DMS153 (cell line): ENCODE data around the gene ACTG1.

Experiments
- DNase-seq: peaks from one replicate; lab custom pipeline; 2025; lab: John Stamatoyannopoulos, UW

Gene ACTG1

GRCh38 chr17:81512562-81513371 lies at the start of gene ACTG1:
TSS of gene ACTG1 (minus strand) at chr17:81512799. CDS start at chr17:81512354, 445 bp downstream.
- DNase-seq = peak; percentile 78

- no peak for DNase-seq
Measured at GRCh38 chr17:81561494-81561885, 48.9 kb upstream of the ACTG1 start.

GRCh38 chr17:81558941-81559806 lies 46.6 kb upstream of the ACTG1 start:
- DNase-seq = no peak

- no peak for DNase-seq
Measured at GRCh38 chr17:81558115-81558468, 45.5 kb upstream of the ACTG1 start.

GRCh38 chr17:81557276-81558114 lies 44.9 kb upstream of the ACTG1 start:
- DNase-seq = no peak

GRCh38 chr17:81556863-81557262 lies 44.3 kb upstream of the ACTG1 start:
- DNase-seq = no peak

- DNase-seq = no peak
Measured at GRCh38 chr17:81556175-81556691, 43.6 kb upstream of the ACTG1 start.

GRCh38 chr17:81553616-81554181 lies 41.1 kb upstream of the ACTG1 start:
- peak; percentile 54 for DNase-seq

GRCh38 chr17:81553018-81553615 lies 40.5 kb upstream of the ACTG1 start:
- peak; percentile 87 for DNase-seq

- DNase-seq = no peak
Measured at GRCh38 chr17:81552244-81553017, 39.8 kb upstream of the ACTG1 start, which contains the start of gene FAAP100. TSS of gene FAAP100 (minus strand) at chr17:81552353. CDS start at chr17:81552330, 23 bp downstream.

GRCh38 chr17:81551458-81552243 lies 39.1 kb upstream of the ACTG1 start:
- DNase-seq = no peak

- no peak for DNase-seq
Measured at GRCh38 chr17:81550830-81551457, 38.3 kb upstream of the ACTG1 start.

GRCh38 chr17:81550285-81550684 lies 37.7 kb upstream of the ACTG1 start:
- DNase-seq = no peak

GRCh38 chr17:81549826-81550225 lies 37.2 kb upstream of the ACTG1 start:
- no peak for DNase-seq

GRCh38 chr17:81549031-81549557 lies 36.5 kb upstream of the ACTG1 start:
- no peak for DNase-seq

GRCh38 chr17:81547614-81547982 lies 35.0 kb upstream of the ACTG1 start:
- no peak for DNase-seq

GRCh38 chr17:81546906-81547613 lies 34.5 kb upstream of the ACTG1 start:
- DNase-seq = no peak
